Loucy (cell line): Measurements from ENCODE around the gene UTRN.

Experiments used
- CTCF ChIP-seq: fragments of 200-600 bp; sonication (generic); conservative IDR thresholded peaks from 2 replicates; pipeline ENCODE4 v1.5.1; 2014; ENCODE audit warnings: mild to moderate bottlenecking, antibody characterized with exemption, low read length
- EZH2phosphoT487 ChIP-seq: fragments of 200-600 bp; IDR thresholded peaks from 2 replicates; pipeline ENCODE4 v1.6.1; 2018; ENCODE audit warnings: antibody characterized with exemption, mild to moderate bottlenecking, moderate library complexity, borderline replicate concordance

GRCh38 chr6:144315981-144316861 is 31.1 kb downstream of the UTRN start:
- TF ChIP-seq CTCF: no peak
- TF ChIP-seq EZH2phosphoT487: no peak
